HS-5 (cell line): ENCODE measurements around the gene DOCK4.

Experiments used
- DNase-seq: peaks from one replicate; pipeline ENCODE4 v3.0.0-alpha.2; 2012; ENCODE audit warnings: low read depth

The DOCK4 gene

DNA sequence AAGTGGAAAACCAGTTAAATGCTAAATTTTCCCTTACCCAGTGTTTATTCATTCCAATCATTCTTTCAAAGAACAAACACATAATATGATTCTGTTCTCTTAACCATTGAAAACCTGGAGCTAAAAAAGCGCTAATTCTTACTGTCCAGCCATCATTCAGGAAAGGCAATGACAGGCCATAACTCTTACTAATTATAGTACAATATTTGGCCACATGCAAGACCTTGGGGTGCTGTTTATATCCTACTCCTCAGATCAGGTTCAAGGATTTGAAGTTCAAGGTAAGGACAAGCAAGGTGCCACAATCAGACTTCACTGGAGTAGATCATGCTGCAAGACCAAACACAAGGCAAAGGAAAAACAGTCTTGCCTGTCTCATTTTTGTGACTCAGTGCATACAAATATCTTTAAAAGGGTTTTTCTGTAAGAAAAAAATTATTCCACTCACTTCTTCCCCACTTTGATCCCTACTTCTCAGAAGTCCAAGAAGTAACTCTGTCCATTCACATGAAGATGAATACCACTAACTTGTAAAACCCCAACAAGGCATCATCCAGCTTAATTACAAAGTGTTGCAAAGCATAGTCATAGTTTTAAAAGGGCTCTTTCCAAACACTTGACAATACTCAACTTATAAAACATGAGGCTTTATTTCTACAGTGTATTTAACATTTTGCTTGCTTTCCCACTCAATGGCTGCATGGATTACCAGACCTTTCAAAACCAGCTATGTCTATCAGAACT lies 153.0 kb downstream of the DOCK4 start:
- no peak for DNase-seq

DNA sequence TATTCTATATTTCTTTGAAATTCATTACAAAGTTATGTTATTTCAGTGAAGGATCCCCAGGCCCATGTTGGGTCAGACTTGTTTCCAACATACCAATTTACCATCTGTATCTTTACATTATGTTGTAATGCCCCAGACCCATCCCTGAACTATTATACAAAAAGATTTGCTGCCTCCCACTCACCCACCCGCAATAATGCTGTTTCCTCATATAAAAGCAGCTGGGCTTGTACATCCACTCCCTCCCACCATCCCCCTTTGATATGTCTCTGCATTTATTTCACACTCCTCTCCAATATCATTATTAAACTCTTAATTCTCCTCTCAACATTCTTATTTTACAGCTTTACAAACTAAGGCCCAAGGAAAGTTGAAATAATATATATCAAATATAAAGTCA lies 153.7 kb downstream of the DOCK4 start:
- no peak for DNase-seq

DNA sequence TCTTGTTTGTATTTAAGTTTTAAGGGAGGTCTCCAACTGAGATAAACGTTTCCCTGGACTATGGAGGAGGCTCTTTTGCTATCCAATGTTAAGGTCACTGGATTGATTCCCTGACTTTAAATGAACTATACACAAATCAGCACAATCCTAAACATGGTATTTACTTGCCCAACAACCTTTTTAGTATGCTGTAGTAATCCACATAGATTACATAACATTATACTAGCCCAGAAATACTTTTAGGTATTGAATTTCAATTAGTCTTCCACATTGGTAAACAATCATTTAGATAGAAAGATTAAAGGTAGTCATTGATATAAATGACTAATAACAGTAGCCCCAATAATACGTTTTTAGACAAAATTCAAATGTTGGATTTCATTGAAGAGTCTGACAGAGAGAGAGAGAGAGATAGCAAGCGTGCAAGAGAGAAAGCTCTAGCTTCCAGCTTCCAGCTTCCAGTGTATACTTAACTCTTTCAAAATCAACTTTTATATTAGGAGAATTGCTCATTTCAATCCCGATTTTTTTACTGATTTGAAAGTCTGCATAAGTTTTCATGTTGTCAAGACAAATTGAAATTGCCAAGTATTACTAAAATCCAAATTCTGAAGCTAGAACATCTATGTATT lies 155.8 kb downstream of the DOCK4 start:
- DNase-seq, result no peak

DNA sequence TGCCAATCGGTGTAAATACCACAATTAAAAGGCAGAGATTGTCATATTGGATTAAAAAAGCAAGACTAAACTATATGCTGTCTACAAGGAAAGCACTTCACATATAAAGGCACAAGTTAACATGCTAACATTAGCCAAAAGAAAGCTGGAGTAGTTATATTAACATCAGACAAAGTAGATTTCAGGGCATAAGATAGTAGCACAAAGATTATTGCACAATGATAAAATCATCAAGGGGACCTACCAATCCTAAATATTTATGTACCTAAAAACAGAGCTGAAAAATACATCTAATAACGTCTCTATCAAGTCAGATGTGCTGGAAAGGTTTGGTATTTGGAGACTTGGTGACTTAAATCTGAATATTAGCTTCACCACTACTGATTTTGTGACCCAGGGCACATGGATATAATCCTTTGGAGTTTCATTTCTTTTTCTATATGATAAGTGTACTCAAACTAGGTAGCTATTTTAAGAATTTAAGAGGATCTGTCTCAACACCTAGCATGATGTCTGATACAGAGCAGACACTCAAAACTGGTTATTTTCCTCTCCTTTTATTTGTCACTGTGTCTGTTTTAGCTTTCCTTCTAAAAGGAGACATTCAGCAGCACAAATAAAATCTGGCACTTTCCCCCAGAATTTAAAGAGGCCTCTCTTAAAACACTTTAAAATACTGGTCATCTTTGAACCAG lies 156.5 kb downstream of the DOCK4 start:
- DNase-seq, result no peak

DNA sequence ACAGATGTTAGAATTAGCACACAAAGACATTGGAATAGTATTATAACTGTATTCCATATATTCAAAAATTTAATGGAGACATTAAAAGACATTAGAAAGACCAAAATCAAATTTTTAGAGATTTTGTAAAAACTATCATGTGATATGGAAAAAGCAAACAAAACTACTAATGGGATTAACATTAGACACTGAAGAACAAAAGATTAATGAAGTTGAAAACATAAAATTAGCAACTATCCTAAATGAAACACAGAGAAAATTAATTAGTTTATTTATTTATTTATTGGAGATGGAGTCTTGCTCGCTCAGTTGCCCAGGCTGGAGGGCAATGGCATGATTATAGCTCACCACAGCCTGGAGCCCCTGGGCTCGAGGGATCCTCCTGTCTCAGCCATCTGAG lies 158.8 kb downstream of the DOCK4 start:
- no peak for DNase-seq

DNA sequence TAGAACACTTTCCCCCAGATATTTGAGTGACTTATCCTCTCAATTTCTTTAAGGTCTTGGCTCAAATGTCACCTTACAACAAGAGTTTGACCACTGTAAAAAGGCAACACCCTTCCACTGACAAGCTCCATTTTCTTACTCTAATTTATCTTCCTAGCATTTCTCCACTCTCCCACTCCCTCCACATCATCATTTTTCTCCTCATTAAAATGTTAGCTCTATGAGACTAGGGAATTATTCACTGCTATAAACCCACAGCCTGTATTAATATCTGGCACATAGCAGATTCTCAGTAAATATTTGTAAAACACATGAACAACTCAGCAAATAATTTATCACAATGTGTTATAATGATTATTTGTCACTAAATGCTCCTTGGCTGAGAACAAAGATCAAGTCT lies 161.0 kb downstream of the DOCK4 start:
- no peak for DNase-seq

DNA sequence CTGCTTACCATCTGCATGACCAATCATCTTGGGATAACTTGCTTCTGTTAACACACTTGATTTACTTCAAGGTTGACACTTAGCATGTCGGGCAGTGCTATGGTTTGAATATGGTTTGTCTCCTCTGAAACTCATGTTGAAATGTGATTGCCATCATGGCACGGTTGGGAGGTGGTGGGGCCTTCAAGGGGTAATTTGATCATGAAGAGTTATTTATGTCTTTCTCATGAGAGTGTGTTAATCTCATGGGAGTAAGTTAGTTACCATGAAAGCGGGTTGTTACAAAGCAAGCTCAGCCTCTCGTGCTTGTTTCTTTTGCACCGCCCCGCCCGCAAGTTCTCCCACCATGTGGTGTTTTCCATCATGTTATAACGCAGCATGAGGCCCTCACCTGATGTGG lies 163.6 kb downstream of the DOCK4 start:
- DNase-seq, result no peak

DNA sequence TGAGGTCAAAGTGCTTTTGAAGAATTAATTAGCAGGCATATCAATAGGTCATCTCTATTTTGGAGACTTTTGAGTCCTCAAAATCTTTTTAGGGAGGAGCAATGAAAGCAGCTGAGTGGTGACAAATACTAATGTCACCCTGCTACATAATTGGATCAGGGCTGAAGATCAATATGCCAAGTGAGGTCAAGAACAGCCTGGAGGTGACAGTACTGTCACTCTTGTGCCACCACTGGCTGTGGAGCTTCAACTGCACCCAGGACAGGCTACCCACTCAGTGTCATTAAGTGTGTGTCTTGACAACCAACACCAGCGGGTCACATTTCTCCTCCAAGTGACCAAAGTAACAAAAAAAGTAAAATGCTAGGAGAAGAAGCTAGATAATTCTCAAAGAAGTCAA lies 167.8 kb downstream of the DOCK4 start:
- DNase-seq, result no peak

DNA sequence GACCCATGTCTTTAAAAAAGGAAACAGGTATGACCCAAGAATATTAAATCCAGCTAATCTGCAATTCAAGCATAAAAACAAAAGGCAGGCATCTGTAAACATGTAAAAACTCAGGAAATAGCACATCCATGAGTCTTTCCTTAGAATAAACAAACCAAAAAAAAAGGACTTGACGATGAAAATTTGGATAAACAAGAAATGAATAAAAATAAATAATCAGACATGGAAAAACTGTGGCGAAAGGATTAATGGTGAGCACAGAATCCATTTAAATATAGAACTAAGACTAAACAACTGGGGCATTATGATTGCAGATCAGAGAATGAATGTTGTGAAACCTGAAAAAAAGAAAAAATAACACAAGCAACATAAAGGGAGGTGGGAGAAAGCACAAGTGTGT lies 170.1 kb downstream of the DOCK4 start:
- no peak for DNase-seq

DNA sequence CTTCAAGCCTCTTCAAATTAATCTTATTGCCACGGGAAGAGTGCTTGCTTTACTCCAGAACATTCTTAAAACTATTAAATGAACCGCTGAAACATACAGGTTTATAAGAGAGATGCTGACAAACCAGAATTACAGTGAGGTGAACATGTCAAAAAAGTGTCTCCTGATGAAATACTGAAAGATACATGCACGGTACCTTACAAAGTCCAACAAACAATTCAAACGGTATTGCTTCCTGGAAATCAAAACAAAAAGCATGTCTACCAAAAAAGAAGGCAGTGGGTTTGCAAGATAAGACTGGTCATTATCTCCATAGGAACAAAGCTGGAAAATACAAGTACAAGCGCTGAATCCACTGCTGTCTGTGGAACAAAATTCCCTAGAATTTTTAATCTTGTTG lies 174.5 kb downstream of the DOCK4 start:
- no peak for DNase-seq

DNA sequence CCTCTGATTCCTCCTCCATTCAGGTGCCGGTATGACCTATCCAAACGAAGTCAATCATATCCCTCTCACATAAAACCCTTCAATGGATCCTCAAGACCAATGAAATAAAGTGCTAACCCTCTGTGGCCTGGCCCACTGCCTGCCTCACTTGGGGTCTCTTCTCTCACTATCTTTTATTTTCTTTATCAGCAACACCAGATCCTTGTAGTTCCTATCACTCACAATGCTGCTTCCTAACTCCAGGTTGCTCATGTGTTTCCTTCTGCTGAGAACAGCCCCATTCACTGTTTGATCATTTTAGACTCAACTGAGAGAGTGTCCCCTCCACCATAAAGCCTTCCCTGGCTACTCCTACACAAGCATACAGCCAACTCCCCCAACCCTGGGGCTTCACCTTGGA lies 180.6 kb downstream of the DOCK4 start:
- DNase-seq, result no peak

DNA sequence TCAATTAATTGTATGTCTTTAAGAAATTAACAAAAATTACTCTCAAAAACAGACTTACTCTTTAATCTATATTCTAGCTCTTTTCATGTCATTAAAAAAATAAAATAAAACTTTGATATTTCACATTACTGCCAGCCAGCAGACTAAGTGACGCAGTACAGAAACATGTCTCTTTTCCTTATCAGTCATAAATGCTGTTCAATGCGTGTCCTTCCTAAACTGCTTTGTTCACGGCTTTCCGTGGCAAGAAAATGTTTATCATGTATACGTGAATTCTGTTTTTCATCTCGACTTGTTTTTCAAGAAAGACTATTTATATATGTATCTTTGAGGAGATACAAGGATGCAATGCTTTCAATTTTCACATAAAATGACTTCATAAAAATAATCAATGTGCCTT lies 182.4 kb downstream of the DOCK4 start:
- no peak for DNase-seq

DNA sequence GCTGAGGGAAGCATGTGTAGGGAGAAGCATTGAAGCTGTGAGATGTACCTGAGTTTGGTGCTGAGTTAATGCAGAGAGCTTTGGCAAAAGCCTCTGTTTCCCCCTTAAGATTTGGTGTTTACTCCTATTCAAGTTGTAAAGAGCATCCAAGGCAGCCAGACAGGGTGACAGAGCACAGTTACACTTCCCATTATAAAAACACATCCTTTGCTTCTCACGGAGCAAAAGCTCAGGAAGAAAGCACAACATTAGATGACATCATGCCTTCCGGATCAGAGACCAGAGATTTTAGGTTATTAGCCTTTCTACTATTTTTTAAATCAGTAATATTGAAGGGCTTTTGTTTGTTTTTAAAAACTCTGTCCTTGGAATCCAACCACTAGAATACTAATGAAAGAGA lies 182.9 kb downstream of the DOCK4 start:
- no peak for DNase-seq

DNA sequence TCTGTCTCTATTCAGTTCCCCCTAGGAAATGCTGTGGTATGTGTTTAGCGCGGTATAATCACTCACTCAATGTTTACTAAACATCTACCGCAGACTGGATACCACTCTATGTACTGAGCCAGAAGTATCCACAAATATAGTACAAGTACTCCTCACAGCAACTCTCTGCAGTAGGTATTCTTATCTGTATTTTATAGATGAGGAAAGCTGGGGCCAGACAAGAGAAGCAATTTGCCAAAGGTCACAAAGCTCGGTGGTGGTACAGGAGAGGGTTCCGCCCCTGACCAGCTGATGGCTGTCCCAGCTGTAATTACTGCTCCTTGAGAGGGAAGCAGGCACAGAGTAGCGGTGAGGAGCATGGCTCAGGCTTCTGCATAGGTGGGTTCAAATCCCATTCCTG lies 184.1 kb downstream of the DOCK4 start:
- DNase-seq, result no peak

DNA sequence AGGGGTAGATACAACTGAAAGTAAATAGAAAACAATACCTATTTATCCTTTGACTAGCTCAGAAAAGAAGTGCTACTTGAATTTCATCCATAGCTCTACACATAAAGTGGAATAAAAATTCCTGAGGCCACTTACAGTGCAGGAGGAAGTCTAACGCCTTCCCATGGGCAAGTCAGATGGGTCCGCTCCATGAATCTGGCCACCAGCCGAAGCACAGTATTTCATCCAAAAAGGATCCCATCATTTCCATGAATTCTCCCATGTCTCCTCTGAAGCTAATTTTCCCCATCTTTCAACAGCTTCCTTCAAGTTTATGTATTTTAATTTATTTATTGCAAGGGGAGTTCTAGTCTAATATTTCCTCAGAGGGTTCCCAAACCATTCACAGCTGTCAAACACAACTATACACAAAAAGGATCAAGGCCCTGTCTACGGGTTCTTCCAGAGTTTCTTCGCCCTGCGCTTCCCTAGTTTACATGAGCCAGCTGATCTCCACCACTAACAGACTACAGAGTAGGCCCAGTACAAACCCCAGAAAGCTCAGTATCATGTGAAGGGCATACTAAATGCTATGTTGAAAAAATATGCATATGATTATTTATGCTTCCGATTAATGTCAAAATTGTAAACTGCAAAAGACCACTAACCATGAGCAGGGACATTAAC lies 184.7 kb downstream of the DOCK4 start:
- DNase-seq, result no peak

DNA sequence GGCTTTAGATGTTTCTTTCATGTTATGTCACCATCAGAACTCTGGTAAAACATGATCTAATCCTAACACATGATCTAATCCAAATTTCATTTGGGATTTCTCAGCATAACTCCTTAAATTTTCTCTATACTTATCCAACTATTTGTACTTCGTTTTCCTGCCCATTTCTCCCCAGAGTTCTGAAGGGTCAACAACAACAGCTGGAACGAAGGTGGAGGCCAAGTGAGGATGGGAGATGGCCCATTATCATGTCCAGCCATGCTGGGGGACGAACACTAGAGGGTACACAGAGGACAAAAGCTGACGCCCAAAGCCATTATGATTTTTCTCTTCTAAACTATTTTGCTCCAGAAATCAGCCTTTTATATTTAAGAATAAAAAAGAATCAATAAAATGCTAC lies 185.4 kb downstream of the DOCK4 start:
- no peak for DNase-seq

DNA sequence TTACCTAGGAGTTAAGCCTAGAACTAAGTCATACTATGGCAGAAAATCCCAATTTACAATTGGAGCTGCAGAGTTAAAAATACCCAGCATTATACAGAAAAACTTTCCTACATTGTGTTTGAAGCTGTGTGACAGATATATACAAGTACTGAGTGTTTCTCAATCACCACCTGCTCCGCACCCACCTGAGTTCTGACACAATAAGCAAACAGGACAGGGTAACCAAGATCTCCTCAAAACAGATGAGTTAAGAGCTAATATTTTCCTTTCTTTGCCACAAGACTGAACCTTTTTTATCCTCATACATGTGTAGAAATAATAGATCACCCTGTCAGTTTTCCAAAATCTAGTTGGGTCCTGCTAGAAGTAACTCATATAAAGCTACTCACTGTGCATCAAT lies 186.3 kb downstream of the DOCK4 start:
- DNase-seq, result no peak

DNA sequence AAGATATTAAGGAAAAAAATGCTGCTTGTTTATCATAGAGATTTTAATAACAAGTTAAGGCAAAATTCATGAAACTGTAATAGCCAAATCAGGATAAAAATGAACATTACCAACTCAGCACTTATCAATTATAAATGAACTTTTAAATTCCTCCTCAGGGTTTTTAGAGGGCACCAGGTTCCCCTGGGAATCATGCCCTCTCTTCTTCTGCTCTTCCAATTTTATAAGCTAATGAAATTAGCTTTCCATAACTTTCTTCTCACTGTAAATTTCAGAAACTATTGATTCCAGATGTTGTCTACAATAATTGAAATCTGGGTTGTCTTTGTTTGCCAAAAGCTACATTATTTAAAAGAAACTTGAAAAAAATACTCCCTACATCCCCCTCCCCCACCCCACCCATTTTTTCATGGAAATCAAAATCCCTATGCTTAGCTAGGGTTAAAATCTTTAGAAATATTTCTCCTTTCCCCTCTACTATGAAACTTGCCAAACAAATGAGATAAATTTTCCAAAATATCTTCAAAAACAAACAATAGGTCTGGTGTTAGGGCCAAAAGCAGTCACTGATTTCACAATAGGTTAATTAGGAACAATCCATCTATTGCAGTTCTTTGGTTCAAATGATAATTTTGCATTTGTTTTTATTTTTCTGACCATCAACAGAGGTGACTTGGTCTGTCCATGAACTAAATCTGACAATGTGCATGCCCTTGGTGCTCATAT lies 187.7 kb downstream of the DOCK4 start:
- no peak for DNase-seq

DNA sequence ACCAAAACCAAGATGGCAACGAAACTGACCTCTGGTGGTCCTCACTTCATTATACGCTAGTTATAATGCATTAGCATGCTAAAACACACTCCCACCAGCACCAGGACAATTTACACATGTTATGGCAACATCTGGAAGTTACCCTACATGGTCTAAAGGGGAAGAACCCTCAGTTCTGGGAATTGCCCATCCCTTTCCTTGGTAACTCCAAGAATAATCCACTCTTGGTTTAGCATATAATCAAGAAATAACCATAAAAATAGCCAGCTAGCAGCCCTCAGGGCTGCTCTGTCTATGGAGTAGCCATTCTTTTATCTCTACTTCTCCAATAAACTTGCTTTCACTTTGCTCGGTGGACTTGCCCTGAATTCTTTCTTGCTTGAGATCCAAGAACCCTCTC lies 191.1 kb downstream of the DOCK4 start:
- DNase-seq, result no peak

DNA sequence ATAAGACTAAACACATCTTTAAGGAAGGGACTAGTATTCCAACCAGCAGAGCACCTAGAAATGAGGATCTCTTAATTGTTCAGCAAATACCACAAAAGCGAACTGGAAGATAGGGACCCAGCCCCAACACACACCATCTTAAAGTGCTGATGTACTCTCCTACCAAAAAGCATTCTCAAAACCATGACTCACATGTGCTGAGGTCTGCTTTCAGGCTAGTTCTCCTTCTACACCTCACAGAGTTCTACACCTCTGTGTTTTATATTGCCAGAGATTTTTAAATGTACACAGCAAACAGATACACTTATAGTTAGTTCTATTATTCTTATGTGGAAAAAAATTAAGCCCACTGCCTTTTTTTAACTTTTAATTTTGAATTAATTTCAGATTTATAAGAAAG lies 191.9 kb downstream of the DOCK4 start:
- DNase-seq, result no peak

DNA sequence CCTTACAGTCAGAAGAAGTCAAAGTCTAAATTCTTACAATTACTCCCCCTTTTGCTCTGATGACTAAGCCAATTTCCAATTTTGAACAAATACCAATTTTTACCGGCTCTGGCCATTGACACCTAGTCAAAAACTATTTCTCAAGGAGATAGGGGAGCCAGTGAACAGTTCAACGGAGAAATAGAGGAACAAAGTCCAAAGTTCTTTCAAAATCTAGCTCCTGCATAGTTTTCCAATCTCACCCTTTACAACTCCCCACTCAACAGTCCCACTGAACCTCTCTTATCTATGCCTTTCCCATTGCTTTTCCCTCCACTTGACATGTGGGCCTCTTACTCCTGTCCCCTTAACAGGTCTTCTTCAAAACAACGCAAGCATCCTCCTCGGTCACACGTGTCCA lies 192.9 kb downstream of the DOCK4 start:
- DNase-seq, result no peak

DNA sequence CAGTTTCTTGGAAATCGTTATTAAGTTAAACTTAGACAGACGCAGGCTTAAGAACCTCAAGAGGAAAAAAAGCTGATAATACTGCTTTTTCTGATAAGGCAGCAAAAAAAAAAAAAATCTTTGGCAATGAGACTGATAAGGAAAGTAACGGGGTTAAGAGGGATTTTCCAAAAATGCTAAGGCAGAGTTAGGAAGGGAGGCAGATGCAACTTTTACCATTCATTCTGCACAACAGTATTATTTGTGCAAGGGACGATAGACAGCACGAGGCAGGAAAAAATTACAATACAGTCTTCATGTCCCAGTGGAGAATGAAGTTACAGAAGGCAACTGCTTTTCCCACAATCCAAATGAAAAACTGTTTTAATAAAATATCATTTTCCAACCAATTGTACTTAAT lies 194.0 kb downstream of the DOCK4 start:
- no peak for DNase-seq
